H9 (cell line): ENCODE results near the gene DOCK1. TPM values are rescaled to one million over a fixed set of nuclear protein-coding genes. Genes with fewer than 3 reads are reported as not detected.

Experiments
- DNase-seq: peaks from one replicate; pipeline ENCODE4 v3.0.0-alpha.2; 2017
- H2AFZ ChIP-seq: one replicate; pipeline ENCODE4 v1.6.1; 2013; ENCODE audit warnings: mild to moderate bottlenecking, low read length, control low read depth, moderate library complexity
- H2AK5ac ChIP-seq: 2 replicates; pipeline ENCODE4 v1.6.1; 2013; ENCODE audit warnings: low read length, control low read depth, mixed read lengths; ENCODE audit not compliant: insufficient read length
- H2BK120ac ChIP-seq: one replicate; pipeline ENCODE4 v1.6.1; 2013; ENCODE audit warnings: low read depth, mild to moderate bottlenecking, low read length, control low read depth, inconsistent platforms; ENCODE audit not compliant: poor library complexity, severe bottlenecking
- H2BK12ac ChIP-seq: 2 replicates; pipeline ENCODE4 v1.6.1; 2013; ENCODE audit warnings: low read length, control low read depth, mixed read lengths, low read depth; ENCODE audit not compliant: insufficient read length
- H2BK15ac ChIP-seq: 2 replicates; pipeline ENCODE4 v1.6.1; 2013; ENCODE audit warnings: low read depth, low read length, control low read depth
- H2BK20ac ChIP-seq: one replicate; pipeline ENCODE4 v1.6.1; 2013; ENCODE audit warnings: low read depth, mild to moderate bottlenecking, low read length, control low read depth, inconsistent platforms; ENCODE audit not compliant: poor library complexity, severe bottlenecking
- H2BK5ac ChIP-seq: 2 replicates; pipeline ENCODE4 v1.6.1; 2013; ENCODE audit warnings: low read length, control low read depth, mixed read lengths; ENCODE audit not compliant: insufficient read length
- H3K14ac ChIP-seq: 2 replicates; pipeline ENCODE4 v1.6.1; 2013; ENCODE audit warnings: low read length, control low read depth; ENCODE audit not compliant: insufficient read depth
- H3K18ac ChIP-seq: 2 replicates; pipeline ENCODE4 v1.6.1; 2013; ENCODE audit warnings: low read depth, mild to moderate bottlenecking, mixed read lengths, low read length, control low read depth; ENCODE audit not compliant: insufficient read length
- H3K23ac ChIP-seq: 2 replicates; pipeline ENCODE4 v1.6.1; 2013; ENCODE audit warnings: low read length, control low read depth, mixed read lengths, low read depth; ENCODE audit not compliant: insufficient read length
- H3K23me2 ChIP-seq: 2 replicates; pipeline ENCODE4 v1.6.1; 2013; ENCODE audit warnings: low read depth, mild to moderate bottlenecking, mixed read lengths, low read length, control low read depth; ENCODE audit not compliant: insufficient read length, poor library complexity, severe bottlenecking
- H3K27ac ChIP-seq: 2 replicates; pipeline ENCODE4 v1.5.1; 2013; ENCODE audit warnings: low read length, control low read depth, mixed read lengths, low read depth; ENCODE audit not compliant: insufficient read length
- H3K27me3 ChIP-seq: 2 replicates; pipeline ENCODE4 v1.6.1; 2013; ENCODE audit warnings: low read length, control low read depth, inconsistent platforms; ENCODE audit not compliant: insufficient read depth
- H3K4ac ChIP-seq: 2 replicates; pipeline ENCODE4 v1.6.1; 2013; ENCODE audit warnings: low read depth, mild to moderate bottlenecking, control low read depth, inconsistent platforms, low read length, moderate library complexity
- H3K4me1 ChIP-seq: 2 replicates; pipeline ENCODE4 v1.6.1; 2013; ENCODE audit warnings: low read length, control low read depth, inconsistent platforms; ENCODE audit not compliant: insufficient read depth
- H3K4me2 ChIP-seq: 2 replicates; pipeline ENCODE4 v1.6.1; 2013; ENCODE audit warnings: low read length, control low read depth, mixed read lengths; ENCODE audit not compliant: insufficient read length, insufficient read depth
- H3K56ac ChIP-seq: 2 replicates; pipeline ENCODE4 v1.6.1; 2013; ENCODE audit warnings: low read depth, mild to moderate bottlenecking, mixed read lengths, low read length, control low read depth; ENCODE audit not compliant: insufficient read length
- H3K79me1 ChIP-seq: 2 replicates; pipeline ENCODE4 v1.6.1; 2013; ENCODE audit warnings: low read depth, mild to moderate bottlenecking, moderate library complexity, low read length, control low read depth, inconsistent platforms; ENCODE audit not compliant: insufficient read depth, poor library complexity, severe bottlenecking
- H3K79me2 ChIP-seq: 2 replicates; pipeline ENCODE4 v1.6.1; 2013; ENCODE audit warnings: low read length, control low read depth, inconsistent platforms; ENCODE audit not compliant: insufficient read depth
- H3K9ac ChIP-seq: 2 replicates; pipeline ENCODE4 v1.6.1; 2013; ENCODE audit warnings: low read length, control low read depth, mixed read lengths; ENCODE audit not compliant: insufficient read length; ENCODE audit errors: extremely low read depth
- H3K9me3 ChIP-seq: one replicate; pipeline ENCODE4 v1.6.1; 2013; ENCODE audit warnings: low read depth, low read length, inconsistent platforms; ENCODE audit not compliant: control insufficient read depth
- H3T11ph ChIP-seq: one replicate; pipeline ENCODE4 v1.6.1; 2013; ENCODE audit warnings: mild to moderate bottlenecking, low read length, control low read depth, inconsistent platforms
- H4K20me1 ChIP-seq: one replicate; pipeline ENCODE4 v1.6.1; 2013; ENCODE audit not compliant: control insufficient read depth, insufficient read length, insufficient read depth
- H4K5ac ChIP-seq: 2 replicates; pipeline ENCODE4 v1.6.1; 2013; ENCODE audit warnings: low read depth, mild to moderate bottlenecking, mixed read lengths, low read length, control low read depth; ENCODE audit not compliant: insufficient read length
- H4K8ac ChIP-seq: replicated peaks from 2 replicates; pipeline ENCODE4 v1.6.1; 2013; ENCODE audit warnings: low read length, control low read depth, mixed read lengths, low read depth; ENCODE audit not compliant: insufficient read length
- H4K91ac ChIP-seq: 2 replicates; pipeline ENCODE4 v1.6.1; 2013; ENCODE audit warnings: low read depth, mild to moderate bottlenecking, moderate library complexity, mixed read lengths, low read length, control low read depth; ENCODE audit not compliant: insufficient read length
- H3K27ac Mint-ChIP-seq, 3 experiments: 2 replicates in 2 of 3; 3 replicates in 1 of 3; pipeline ENCODE4 v1.8.0; 2020 to 2021; ENCODE audit warnings: mixed read lengths in 3 of 3, mild to moderate bottlenecking in 1 of 3, moderate library complexity in 1 of 3
- H3K27me3 Mint-ChIP-seq: 2 replicates; pipeline ENCODE4 v1.8.0; 2021; ENCODE audit warnings: low read depth, mild to moderate bottlenecking, moderate library complexity, mixed read lengths
- H3K36me3 Mint-ChIP-seq, 3 experiments: 2 replicates in 2 of 3; 3 replicates in 1 of 3; pipeline ENCODE4 v1.8.0; 2020 to 2021; ENCODE audit warnings: low read depth in 3 of 3, mixed read lengths in 3 of 3; ENCODE audit not compliant: insufficient read depth in 1 of 3
- H3K4me1 Mint-ChIP-seq, 2 experiments: 2 replicates each; pipeline ENCODE4 v1.8.0; 2020; ENCODE audit warnings: mixed read lengths in 2 of 2
- H3K4me3 Mint-ChIP-seq, 2 experiments: 2 replicates in 1 of 2; 3 replicates in 1 of 2; pipeline ENCODE4 v1.8.0; 2020 to 2021; ENCODE audit warnings: mild to moderate bottlenecking in 2 of 2, mixed read lengths in 2 of 2, moderate library complexity in 1 of 2
- H3K9me3 Mint-ChIP-seq, 2 experiments: 2 replicates in 1 of 2; 3 replicates in 1 of 2; pipeline ENCODE4 v1.8.0; 2020; ENCODE audit warnings: mild to moderate bottlenecking in 2 of 2, mixed read lengths in 2 of 2, moderate library complexity in 1 of 2
- WGBS: extraction: QIAGEN DNeasy Blood & Tissue Kit; methylation state at CpG from one replicate; pipeline ENCODE4 v1.1.7; 2013; ENCODE audit warnings: missing lambda C conversion rate, low lambda C conversion rate, mixed read lengths; ENCODE audit not compliant: insufficient read length; ENCODE audit errors: extremely low coverage; 5-methylcytosine and 5-hydroxymethylcytosine counted together
- total RNA-seq: library from RNA; stranded (reverse); gene quantifications from 2 replicates; pipeline ENCODE4 v1.2.1, GENCODE V29; 2021
- TF ChIP-seq, protein P1 (sequence below): fragments of 200-600 bp; sonication (generic); conservative IDR thresholded peaks from 3 replicates; pipeline ENCODE4 v1.8.0; 2021; ENCODE audit warnings: antibody characterized with exemption, mild to moderate bottlenecking

Gene DOCK1
- total RNA-seq, 1 experiment from 2014 or later: 57.0 TPM

DNA sequence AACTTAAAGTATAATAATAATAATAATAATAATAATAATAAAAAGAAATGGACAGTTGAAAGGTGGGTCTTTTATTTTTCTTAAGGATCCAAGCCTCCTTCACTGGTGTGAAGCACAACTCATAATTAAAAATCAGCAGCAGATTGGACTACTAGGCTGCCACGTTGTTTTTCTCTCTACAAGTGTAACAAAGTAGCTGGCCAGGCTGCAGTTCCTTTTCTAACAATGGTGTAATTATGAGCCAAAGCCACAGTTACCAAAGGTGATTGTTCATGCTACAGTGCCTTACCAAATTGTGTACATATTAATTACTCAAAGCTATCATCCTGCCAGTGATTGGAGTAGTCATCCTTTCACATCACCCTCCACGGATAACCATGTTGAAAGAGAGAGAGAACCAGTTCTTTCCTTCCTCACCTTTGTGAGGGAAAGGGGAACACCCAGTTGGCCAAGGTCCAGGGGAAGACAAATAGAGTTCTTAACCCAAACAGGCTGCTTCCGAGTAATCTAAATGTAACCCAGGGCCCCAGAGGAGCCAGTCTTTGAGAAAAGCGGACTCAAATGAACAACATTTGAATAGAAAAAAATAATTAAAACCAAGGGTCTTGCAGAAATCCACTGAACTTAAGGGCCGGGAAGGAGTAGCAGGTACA, 557.5 kb downstream of the DOCK1 start:
- H3T11ph ChIP-seq: no peak overlapping the region
- H3K23ac ChIP-seq: no peak overlapping the region
- no peaks in the 10 kb centered on the region for H3K79me2 ChIP-seq
- no peak overlapping the region for H2AK5ac ChIP-seq
- H3K9ac ChIP-seq: no peak overlapping the region
- H2BK120ac ChIP-seq: no peak overlapping the region
- H3K14ac ChIP-seq: no peak overlapping the region
- H4K91ac ChIP-seq: no peak overlapping the region
- no peak overlapping the region for H2BK15ac ChIP-seq
- H3K18ac ChIP-seq: no peak overlapping the region
- H3K56ac ChIP-seq: no peak overlapping the region
- no peak overlapping the region for H3K27ac ChIP-seq
- no CpG with 5 or more reads among the region's 5 CpGs for WGBS
- H2BK5ac ChIP-seq: no peak overlapping the region
- H2AFZ ChIP-seq: no peak overlapping the region
- no peaks in the 10 kb centered on the region for H4K20me1 ChIP-seq
- H3K9me3 ChIP-seq: no peaks in the 10 kb centered on the region
- H3K4ac ChIP-seq: no peak overlapping the region
- H3K36me3 Mint-ChIP-seq: peaks cover 0 to 4% (median 2%) of the 10 kb centered on the region in 3 experiments; a peak in 1 of 7 replicates
- DNase-seq: no peak
- no peaks in the 10 kb centered on the region for H3K4me1 ChIP-seq
- no peak overlapping the region for H3K4me2 ChIP-seq
- no peaks in the 10 kb centered on the region for H3K23me2 ChIP-seq
- peaks cover 9 to 14% of the 10 kb centered on the region in 2 experiments; a peak in 4 of 5 replicates for H3K9me3 Mint-ChIP-seq
- H2BK12ac ChIP-seq: no peak overlapping the region
- H2BK20ac ChIP-seq: no peak overlapping the region
- no peaks in the 10 kb centered on the region for H3K79me1 ChIP-seq
- H3K27me3 ChIP-seq: no peaks in the 10 kb centered on the region
- no peak overlapping the region for H3K4me3 Mint-ChIP-seq
- TF ChIP-seq, protein P1, sequence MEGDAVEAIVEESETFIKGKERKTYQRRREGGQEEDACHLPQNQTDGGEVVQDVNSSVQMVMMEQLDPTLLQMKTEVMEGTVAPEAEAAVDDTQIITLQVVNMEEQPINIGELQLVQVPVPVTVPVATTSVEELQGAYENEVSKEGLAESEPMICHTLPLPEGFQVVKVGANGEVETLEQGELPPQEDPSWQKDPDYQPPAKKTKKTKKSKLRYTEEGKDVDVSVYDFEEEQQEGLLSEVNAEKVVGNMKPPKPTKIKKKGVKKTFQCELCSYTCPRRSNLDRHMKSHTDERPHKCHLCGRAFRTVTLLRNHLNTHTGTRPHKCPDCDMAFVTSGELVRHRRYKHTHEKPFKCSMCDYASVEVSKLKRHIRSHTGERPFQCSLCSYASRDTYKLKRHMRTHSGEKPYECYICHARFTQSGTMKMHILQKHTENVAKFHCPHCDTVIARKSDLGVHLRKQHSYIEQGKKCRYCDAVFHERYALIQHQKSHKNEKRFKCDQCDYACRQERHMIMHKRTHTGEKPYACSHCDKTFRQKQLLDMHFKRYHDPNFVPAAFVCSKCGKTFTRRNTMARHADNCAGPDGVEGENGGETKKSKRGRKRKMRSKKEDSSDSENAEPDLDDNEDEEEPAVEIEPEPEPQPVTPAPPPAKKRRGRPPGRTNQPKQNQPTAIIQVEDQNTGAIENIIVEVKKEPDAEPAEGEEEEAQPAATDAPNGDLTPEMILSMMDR: no peak
- H3K27ac Mint-ChIP-seq: no peak overlapping the region
- H3K4me1 Mint-ChIP-seq: no peaks in the 10 kb centered on the region
- peaks cover 3% of the 10 kb centered on the region for H3K27me3 Mint-ChIP-seq
- no peak overlapping the region for H4K5ac ChIP-seq
- H4K8ac ChIP-seq: no peak overlapping the region
